Progenitor cell of endocrine pancreas (in vitro differentiated cells): ENCODE results near the gene SLC16A10. TPM values are rescaled to one million over a fixed set of nuclear protein-coding genes. Genes with fewer than 3 reads are reported as not detected.

Experiments
- DNase-seq: peaks from one replicate; pipeline ENCODE4 v3.0.0; 2021; ENCODE audit warnings: low spot score; ENCODE audit not compliant: unreplicated experiment
- H3K27ac Mint-ChIP-seq: 2 replicates; pipeline ENCODE4 v1.8.0; 2021; ENCODE audit warnings: mild to moderate bottlenecking, moderate library complexity, mixed read lengths
- H3K27me3 Mint-ChIP-seq: 2 replicates; pipeline ENCODE4 v1.8.0; 2021; ENCODE audit warnings: mixed read lengths
- H3K36me3 Mint-ChIP-seq: 2 replicates; pipeline ENCODE4 v1.8.0; 2022; ENCODE audit warnings: mixed read lengths; ENCODE audit not compliant: insufficient read depth
- H3K4me1 Mint-ChIP-seq: 2 replicates; pipeline ENCODE4 v1.8.0; 2021; ENCODE audit warnings: low read depth, mixed read lengths
- H3K4me3 Mint-ChIP-seq: 2 replicates; pipeline ENCODE4 v1.8.0; 2021; ENCODE audit warnings: low read depth, mild to moderate bottlenecking, moderate library complexity, mixed read lengths
- H3K9me3 Mint-ChIP-seq: 2 replicates; pipeline ENCODE4 v1.8.0; 2021; ENCODE audit warnings: low read depth, mixed read lengths
- total RNA-seq: library from RNA; stranded (reverse); gene quantifications from 2 replicates; pipeline ENCODE4 v1.2.1, GENCODE V29; 2021
- TF ChIP-seq, protein P1 (sequence below): fragments of 200-600 bp; sonication (generic); IDR thresholded peaks from one replicate; pipeline ENCODE4 v1.5.0; 2021; ENCODE audit warnings: antibody characterized with exemption, mild to moderate bottlenecking; ENCODE audit not compliant: unreplicated experiment

SLC16A10 gene
- total RNA-seq, 1 donor from 2014 or later: 7.0 TPM

DNA sequence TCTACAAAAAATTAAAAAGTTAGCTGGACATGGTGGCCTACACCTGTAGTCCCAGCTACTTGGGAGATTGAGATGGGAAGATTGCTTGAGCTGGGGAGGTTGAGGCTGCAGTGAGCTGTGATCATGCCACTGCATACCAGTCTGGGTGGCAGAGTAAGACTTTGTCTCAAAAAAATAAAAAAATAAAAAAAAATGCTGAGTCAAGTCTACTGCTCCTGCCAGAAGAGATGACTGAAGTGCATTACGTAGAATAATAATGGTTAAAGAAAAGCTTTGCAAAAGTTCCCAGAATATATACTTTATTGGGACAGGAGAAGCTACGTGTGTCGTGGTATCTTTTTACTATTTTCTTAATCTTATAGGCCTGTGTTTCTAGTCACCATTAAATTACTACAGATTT, 125.3 kb downstream of the SLC16A10 start:
- no peaks in the 10 kb centered on the region for H3K9me3 Mint-ChIP-seq
- no peak overlapping the region for H3K27ac Mint-ChIP-seq
- DNase-seq: no peak
- TF ChIP-seq, protein P1, sequence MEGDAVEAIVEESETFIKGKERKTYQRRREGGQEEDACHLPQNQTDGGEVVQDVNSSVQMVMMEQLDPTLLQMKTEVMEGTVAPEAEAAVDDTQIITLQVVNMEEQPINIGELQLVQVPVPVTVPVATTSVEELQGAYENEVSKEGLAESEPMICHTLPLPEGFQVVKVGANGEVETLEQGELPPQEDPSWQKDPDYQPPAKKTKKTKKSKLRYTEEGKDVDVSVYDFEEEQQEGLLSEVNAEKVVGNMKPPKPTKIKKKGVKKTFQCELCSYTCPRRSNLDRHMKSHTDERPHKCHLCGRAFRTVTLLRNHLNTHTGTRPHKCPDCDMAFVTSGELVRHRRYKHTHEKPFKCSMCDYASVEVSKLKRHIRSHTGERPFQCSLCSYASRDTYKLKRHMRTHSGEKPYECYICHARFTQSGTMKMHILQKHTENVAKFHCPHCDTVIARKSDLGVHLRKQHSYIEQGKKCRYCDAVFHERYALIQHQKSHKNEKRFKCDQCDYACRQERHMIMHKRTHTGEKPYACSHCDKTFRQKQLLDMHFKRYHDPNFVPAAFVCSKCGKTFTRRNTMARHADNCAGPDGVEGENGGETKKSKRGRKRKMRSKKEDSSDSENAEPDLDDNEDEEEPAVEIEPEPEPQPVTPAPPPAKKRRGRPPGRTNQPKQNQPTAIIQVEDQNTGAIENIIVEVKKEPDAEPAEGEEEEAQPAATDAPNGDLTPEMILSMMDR: no peak
- peaks cover 3% of the 10 kb centered on the region for H3K4me1 Mint-ChIP-seq
- no peaks in the 10 kb centered on the region for H3K36me3 Mint-ChIP-seq
- no peaks in the 10 kb centered on the region for H3K27me3 Mint-ChIP-seq
- H3K4me3 Mint-ChIP-seq: no peak overlapping the region

DNA sequence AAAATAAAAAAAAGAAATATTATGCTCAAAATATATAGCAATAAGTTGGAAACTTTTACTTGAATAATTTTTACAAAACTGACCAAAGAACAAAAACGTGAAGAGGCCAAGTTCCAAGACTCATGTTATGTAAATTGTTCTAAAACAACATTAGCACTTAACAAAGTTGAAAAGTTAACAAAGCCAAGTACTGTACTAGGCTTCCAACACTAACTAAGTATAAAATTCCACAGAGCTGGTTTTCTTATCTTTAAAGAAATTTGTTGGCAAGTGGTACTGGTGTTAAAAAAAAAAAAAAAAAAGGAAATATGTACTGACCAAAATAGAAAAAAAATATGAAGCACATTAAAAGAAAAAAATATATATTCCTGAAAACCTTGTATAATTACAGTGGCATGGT, 127.8 kb downstream of the SLC16A10 start:
- Mint-ChIP-seq H3K4me3 (no peak overlapping the region), H3K27ac (no peak overlapping the region), H3K4me1 (no peaks in the 10 kb centered on the region), H3K27me3 (no peaks in the 10 kb centered on the region), H3K9me3 (no peaks in the 10 kb centered on the region), H3K36me3 (no peaks in the 10 kb centered on the region)
- TF ChIP-seq, protein P1: no peak
- DNase-seq: no peak

DNA sequence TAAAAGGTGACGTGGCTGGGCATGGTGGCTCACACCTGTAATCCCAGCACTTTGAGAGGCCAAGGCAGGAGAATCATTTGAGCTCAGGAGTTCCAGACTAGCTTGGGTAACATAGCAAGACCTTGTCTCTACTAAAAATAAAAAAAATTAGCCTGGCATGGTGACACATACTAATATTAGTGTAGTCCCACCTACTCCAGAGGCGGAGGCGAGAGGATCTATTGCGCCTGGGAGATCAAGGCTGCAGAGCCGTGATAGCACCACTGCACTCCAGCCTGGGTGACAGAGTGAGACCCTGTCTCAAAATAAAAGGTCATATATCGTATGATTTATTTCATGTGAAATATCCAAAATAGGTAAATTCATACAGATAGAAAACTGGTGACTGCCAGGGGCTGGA, 132.5 kb downstream of the SLC16A10 start:
- no peaks in the 10 kb centered on the region for H3K4me1 Mint-ChIP-seq
- no peak for DNase-seq
- no peak overlapping the region for H3K4me3 Mint-ChIP-seq
- TF ChIP-seq, protein P1: no peak
- H3K27ac Mint-ChIP-seq: no peak overlapping the region
- no peaks in the 10 kb centered on the region for H3K9me3 Mint-ChIP-seq
- no peaks in the 10 kb centered on the region for H3K27me3 Mint-ChIP-seq
- H3K36me3 Mint-ChIP-seq: no peaks in the 10 kb centered on the region

DNA sequence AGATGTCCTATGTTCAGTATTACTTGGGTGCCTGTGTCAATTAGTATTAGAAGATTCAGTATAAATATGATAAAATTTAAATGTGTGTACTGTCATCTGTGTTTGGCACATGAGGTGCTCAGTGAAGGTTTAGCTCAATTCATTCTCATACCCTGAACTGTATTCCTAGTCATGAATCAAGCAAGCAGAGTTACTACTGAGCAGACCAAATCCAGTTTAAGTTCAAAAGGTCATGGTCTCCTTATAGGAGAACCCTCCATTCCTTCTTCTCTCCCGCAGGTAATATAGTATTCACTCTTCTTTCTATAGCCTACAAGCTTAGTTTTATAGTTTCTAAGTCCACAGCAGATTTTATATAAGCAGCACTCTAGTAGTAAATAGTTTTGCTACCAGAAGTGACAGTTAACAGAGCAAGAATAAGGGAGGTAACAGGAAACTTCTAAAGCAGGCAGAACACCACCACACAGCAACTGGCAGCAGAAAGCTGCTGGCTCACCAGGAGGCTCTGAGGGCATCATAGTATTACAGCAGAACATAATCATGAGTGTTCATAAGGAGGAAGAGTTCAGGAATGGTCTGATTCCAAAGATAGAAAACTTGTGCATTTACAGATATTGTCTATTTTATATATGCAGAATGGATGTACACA, 133.2 kb downstream of the SLC16A10 start:
- no peaks in the 10 kb centered on the region for H3K9me3 Mint-ChIP-seq
- TF ChIP-seq, protein P1: no peak
- DNase-seq: no peak
- no peaks in the 10 kb centered on the region for H3K27me3 Mint-ChIP-seq
- no peaks in the 10 kb centered on the region for H3K4me1 Mint-ChIP-seq
- no peaks in the 10 kb centered on the region for H3K36me3 Mint-ChIP-seq
- H3K27ac Mint-ChIP-seq: no peak overlapping the region
- H3K4me3 Mint-ChIP-seq: no peak overlapping the region

DNA sequence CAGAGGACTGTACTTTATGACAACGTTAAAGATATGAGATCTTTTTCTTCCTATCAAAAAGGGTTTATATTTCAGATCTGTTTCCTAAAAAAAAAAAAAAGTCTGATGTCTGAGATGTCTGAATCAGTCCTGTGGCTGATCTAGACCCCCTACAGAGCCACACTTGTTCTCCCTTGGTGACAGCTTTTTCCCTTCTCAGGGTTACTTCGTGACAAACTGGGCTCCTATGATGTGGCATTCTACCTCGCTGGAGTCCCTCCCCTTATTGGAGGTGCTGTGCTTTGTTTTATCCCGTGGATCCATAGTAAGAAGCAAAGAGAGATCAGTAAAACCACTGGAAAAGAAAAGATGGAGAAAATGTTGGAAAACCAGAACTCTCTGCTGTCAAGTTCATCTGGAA, 134.5 kb downstream of the SLC16A10 start:
- H3K9me3 Mint-ChIP-seq: no peaks in the 10 kb centered on the region
- H3K4me1 Mint-ChIP-seq: no peaks in the 10 kb centered on the region
- no peaks in the 10 kb centered on the region for H3K27me3 Mint-ChIP-seq
- H3K27ac Mint-ChIP-seq: no peak overlapping the region
- no peak overlapping the region for H3K4me3 Mint-ChIP-seq
- H3K36me3 Mint-ChIP-seq: no peaks in the 10 kb centered on the region
- TF ChIP-seq, protein P1: no peak
- no peak for DNase-seq
